ENCODE results near the gene SZT2. TPM values are rescaled to one million over a fixed set of nuclear protein-coding genes. Genes with fewer than 3 reads are reported as not detected.

Gene SZT2
- total and polyA plus RNA-seq, 10 of the 15 experiments (the other 5 are each of a cell fraction or from before 2014, with no cell fraction given): 1.4 to 38.3 (median 12.7) TPM

- H3K27ac ChIP-seq (ENCODE audit: control insufficient read depth, insufficient read depth): no peak overlapping the region
- in situ Hi-C loops (cut with MboI) (no loop called here), intact Hi-C loops (cut with micrococcal nuclease; ENCODE audit: unreplicated experiment) (no loop called here)
- no peaks in the 10 kb centered on the region for H3K79me2 ChIP-seq (ENCODE audit: control insufficient read depth, insufficient read depth, low read length)
- no peaks in the 10 kb centered on the region for H3K36me3 ChIP-seq (ENCODE audit: control insufficient read depth in 2 of 2, insufficient read depth in 2 of 2, low read length in 1 of 2)
- H3K27me3 ChIP-seq (replicated peaks in 1 of 2; ENCODE audit: control insufficient read depth in 2 of 2, insufficient read depth in 2 of 2, low read length in 1 of 2): no peaks in the 10 kb centered on the region
- H3K9ac ChIP-seq (ENCODE audit: control insufficient read depth, insufficient read depth, low read length): no peak overlapping the region
- ChIA-PET CTCF (no interaction called here), POLR2A (no interaction called here), SMC1A (ENCODE audit: uncharacterized antibody, unreplicated experiment) (no interaction called here), RAD21 (ENCODE audit: unreplicated experiment) (interaction anchor here (1.4 kb wide), 1 partner anchor 11 kb away, joined by 3 read pairs; no protein-coding TSS in a partner anchor)
- WGBS (ENCODE audit: insufficient coverage, insufficient replicate concordance, low lambda C conversion rate, missing lambda C conversion rate): 61% methylated on average over 5 of the region's 5 CpGs
- no peak for ATAC-seq
- no peak overlapping the region for H3K4me2 ChIP-seq (ENCODE audit: control insufficient read depth, insufficient read depth)
- H3K9me3 ChIP-seq (replicated peaks; ENCODE audit: control insufficient read depth, insufficient read depth, low read length): no peaks in the 10 kb centered on the region
- no peaks in the 10 kb centered on the region for H4K20me1 ChIP-seq (ENCODE audit: control insufficient read depth, insufficient read depth)
- H2AFZ ChIP-seq (ENCODE audit: control insufficient read depth, low read depth, low read length): no peak overlapping the region
- no peak for DNase-seq (ENCODE audit: low read depth, low spot score)
- no peak overlapping the region for H3K4me3 ChIP-seq
- no TSS peak for BruUV-seq (replicated peaks)
- no peak for FAIRE-seq
- no peaks in the 10 kb centered on the region for H3K4me1 ChIP-seq (ENCODE audit: control insufficient read depth, insufficient read depth, low read length)
- TF ChIP-seq, protein P1, sequence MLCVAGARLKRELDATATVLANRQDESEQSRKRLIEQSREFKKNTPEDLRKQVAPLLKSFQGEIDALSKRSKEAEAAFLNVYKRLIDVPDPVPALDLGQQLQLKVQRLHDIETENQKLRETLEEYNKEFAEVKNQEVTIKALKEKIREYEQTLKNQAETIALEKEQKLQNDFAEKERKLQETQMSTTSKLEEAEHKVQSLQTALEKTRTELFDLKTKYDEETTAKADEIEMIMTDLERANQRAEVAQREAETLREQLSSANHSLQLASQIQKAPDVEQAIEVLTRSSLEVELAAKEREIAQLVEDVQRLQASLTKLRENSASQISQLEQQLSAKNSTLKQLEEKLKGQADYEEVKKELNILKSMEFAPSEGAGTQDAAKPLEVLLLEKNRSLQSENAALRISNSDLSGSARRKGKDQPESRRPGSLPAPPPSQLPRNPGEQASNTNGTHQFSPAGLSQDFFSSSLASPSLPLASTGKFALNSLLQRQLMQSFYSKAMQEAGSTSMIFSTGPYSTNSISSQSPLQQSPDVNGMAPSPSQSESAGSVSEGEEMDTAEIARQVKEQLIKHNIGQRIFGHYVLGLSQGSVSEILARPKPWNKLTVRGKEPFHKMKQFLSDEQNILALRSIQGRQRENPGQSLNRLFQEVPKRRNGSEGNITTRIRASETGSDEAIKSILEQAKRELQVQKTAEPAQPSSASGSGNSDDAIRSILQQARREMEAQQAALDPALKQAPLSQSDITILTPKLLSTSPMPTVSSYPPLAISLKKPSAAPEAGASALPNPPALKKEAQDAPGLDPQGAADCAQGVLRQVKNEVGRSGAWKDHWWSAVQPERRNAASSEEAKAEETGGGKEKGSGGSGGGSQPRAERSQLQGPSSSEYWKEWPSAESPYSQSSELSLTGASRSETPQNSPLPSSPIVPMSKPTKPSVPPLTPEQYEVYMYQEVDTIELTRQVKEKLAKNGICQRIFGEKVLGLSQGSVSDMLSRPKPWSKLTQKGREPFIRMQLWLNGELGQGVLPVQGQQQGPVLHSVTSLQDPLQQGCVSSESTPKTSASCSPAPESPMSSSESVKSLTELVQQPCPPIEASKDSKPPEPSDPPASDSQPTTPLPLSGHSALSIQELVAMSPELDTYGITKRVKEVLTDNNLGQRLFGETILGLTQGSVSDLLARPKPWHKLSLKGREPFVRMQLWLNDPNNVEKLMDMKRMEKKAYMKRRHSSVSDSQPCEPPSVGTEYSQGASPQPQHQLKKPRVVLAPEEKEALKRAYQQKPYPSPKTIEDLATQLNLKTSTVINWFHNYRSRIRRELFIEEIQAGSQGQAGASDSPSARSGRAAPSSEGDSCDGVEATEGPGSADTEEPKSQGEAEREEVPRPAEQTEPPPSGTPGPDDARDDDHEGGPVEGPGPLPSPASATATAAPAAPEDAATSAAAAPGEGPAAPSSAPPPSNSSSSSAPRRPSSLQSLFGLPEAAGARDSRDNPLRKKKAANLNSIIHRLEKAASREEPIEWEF (IDR thresholded peaks at IDR 0.05; ENCODE audit: insufficient replicate concordance, low read depth, low read length): no peak
- TF ChIP-seq, protein P2, sequence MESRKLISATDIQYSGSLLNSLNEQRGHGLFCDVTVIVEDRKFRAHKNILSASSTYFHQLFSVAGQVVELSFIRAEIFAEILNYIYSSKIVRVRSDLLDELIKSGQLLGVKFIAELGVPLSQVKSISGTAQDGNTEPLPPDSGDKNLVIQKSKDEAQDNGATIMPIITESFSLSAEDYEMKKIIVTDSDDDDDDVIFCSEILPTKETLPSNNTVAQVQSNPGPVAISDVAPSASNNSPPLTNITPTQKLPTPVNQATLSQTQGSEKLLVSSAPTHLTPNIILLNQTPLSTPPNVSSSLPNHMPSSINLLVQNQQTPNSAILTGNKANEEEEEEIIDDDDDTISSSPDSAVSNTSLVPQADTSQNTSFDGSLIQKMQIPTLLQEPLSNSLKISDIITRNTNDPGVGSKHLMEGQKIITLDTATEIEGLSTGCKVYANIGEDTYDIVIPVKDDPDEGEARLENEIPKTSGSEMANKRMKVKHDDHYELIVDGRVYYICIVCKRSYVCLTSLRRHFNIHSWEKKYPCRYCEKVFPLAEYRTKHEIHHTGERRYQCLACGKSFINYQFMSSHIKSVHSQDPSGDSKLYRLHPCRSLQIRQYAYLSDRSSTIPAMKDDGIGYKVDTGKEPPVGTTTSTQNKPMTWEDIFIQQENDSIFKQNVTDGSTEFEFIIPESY (IDR thresholded peaks at IDR 0.05): no peak
- TF ChIP-seq PAX5 (IDR thresholded peaks at IDR 0.05; ENCODE audit: borderline replicate concordance, low read depth, low read length) (no peak), ZBED1 (IDR thresholded peaks at IDR 0.05; ENCODE audit: borderline replicate concordance) (no peak), DPF2 (IDR thresholded peaks at IDR 0.05) (no peak), SUZ12 (IDR thresholded peaks at IDR 0.05; ENCODE audit: unreplicated experiment) (no peak), ZNF207 (IDR thresholded peaks at IDR 0.05; ENCODE audit: borderline replicate concordance) (no peak)
Observed at GRCh38 chr1:43346636-43347035, 43.1 kb upstream of the SZT2 start.

Measured in GM12878 (cell line).